Neural cell (in vitro differentiated cells): Measurements from ENCODE around the gene KIF5C. TPM values are rescaled to one million over a fixed set of nuclear protein-coding genes. Genes with fewer than 3 reads are reported as not detected.

Source experiments
- H2AFZ ChIP-seq: fragments of 200-600, 300-800 bp; sonication (generic), shearing (Covaris generic); 2 replicates; pipeline ENCODE4 v1.6.0; 2014; ENCODE audit warnings: low read depth, mild to moderate bottlenecking, antibody characterized with exemption, low read length, moderate library complexity
- H3F3A ChIP-seq: fragments of 200-600 bp; shearing (Covaris generic); 2 replicates; pipeline ENCODE4 v1.6.1; 2016; ENCODE audit warnings: mild to moderate bottlenecking, moderate library complexity, mixed read lengths, antibody characterized with exemption, low read length; ENCODE audit not compliant: insufficient read depth, poor library complexity, severe bottlenecking
- H3K27ac ChIP-seq: fragments of 200-600, 300-800 bp; sonication (generic), shearing (Covaris generic); 2 replicates; pipeline ENCODE4 v1.5.1; 2014; ENCODE audit warnings: mild to moderate bottlenecking, low read length, moderate library complexity
- H3K27me3 ChIP-seq: fragments of 300-800, 200-600 bp; sonication (generic), shearing (Covaris generic); 2 replicates; pipeline ENCODE4 v1.6.0; 2014; ENCODE audit warnings: mild to moderate bottlenecking, low read depth, low read length, moderate library complexity; ENCODE audit not compliant: insufficient read depth
- H3K36me3 ChIP-seq: fragments of 300-800, 200-600 bp; sonication (generic), shearing (Covaris generic); 2 replicates; pipeline ENCODE4 v1.5.1; 2014; ENCODE audit warnings: mild to moderate bottlenecking, antibody characterized with exemption, low read length, moderate library complexity; ENCODE audit not compliant: insufficient read depth
- H3K4me2 ChIP-seq: fragments of 300-800, 200-600 bp; sonication (generic), shearing (Covaris generic); 2 replicates; pipeline ENCODE4 v1.6.0; 2014; ENCODE audit warnings: mild to moderate bottlenecking, low read length
- H3K4me3 ChIP-seq: fragments of 300-800, 200-600 bp; sonication (generic), shearing (Covaris generic); 2 replicates; pipeline ENCODE4 v1.5.1; 2014; ENCODE audit warnings: mild to moderate bottlenecking, low read length, moderate library complexity
- H3K79me2 ChIP-seq: fragments of 200-600 bp; shearing (Covaris generic); replicated peaks from 2 replicates; pipeline ENCODE4 v1.6.0; 2014; ENCODE audit warnings: mild to moderate bottlenecking, low read length, moderate library complexity; ENCODE audit not compliant: insufficient read depth
- H3K9ac ChIP-seq: fragments of 300-800, 200-600 bp; sonication (generic), shearing (Covaris generic); 2 replicates; pipeline ENCODE4 v1.6.1; 2016; ENCODE audit warnings: mild to moderate bottlenecking, low read length, mixed read lengths
- H3K9me2 ChIP-seq: fragments of 200-600 bp; shearing (Covaris generic); 2 replicates; pipeline ENCODE4 v1.6.1; 2016; ENCODE audit warnings: mild to moderate bottlenecking, low read length, mixed read lengths; ENCODE audit not compliant: insufficient read depth
- H3K9me3 ChIP-seq: fragments of 200-600, 300-800 bp; sonication (generic), shearing (Covaris generic); 2 replicates; pipeline ENCODE4 v1.6.1; 2016; ENCODE audit warnings: mild to moderate bottlenecking, mixed run types, low read length, moderate library complexity, mixed read lengths
- H4K20me1 ChIP-seq: fragments of 200-600 bp; shearing (Covaris generic); 2 replicates; pipeline ENCODE4 v1.6.1; 2016; ENCODE audit warnings: mild to moderate bottlenecking, mixed run types; ENCODE audit not compliant: insufficient read depth
- EP300 ChIP-seq: fragments of 450-650 bp; conservative IDR thresholded peaks from 2 replicates; pipeline ENCODE4 v1.6.1; 2014; ENCODE audit warnings: antibody characterized with exemption, mild to moderate bottlenecking, moderate library complexity; ENCODE audit not compliant: poor library complexity, severe bottlenecking
- EZH2 ChIP-seq: fragments of 200-600, 300-800 bp; shearing (Covaris generic), sonication (generic); IDR thresholded peaks from 2 replicates; pipeline ENCODE4 v1.6.1; 2014; ENCODE audit warnings: antibody characterized with exemption, low read length, borderline replicate concordance, mild to moderate bottlenecking; ENCODE audit not compliant: insufficient read depth, poor library complexity, severe bottlenecking
- MXI1 ChIP-seq: fragments of 450-650 bp; conservative IDR thresholded peaks from 2 replicates; pipeline ENCODE4 v1.6.1; 2014; ENCODE audit warnings: antibody characterized with exemption, mild to moderate bottlenecking; ENCODE audit not compliant: poor library complexity, severe bottlenecking
- POLR2AphosphoS5 ChIP-seq: IDR thresholded peaks from 2 replicates; pipeline ENCODE4 v1.6.1; 2012
- RAD21 ChIP-seq: fragments of 450-650 bp; conservative IDR thresholded peaks from 2 replicates; pipeline ENCODE4 v1.6.1; 2014; ENCODE audit warnings: antibody characterized with exemption, mild to moderate bottlenecking, moderate library complexity
- SMC3 ChIP-seq: fragments of 450-650 bp; conservative IDR thresholded peaks from 2 replicates; pipeline ENCODE4 v1.6.1; 2014; ENCODE audit warnings: antibody characterized with exemption, mild to moderate bottlenecking, moderate library complexity; ENCODE audit not compliant: poor library complexity
- TAF1 ChIP-seq: IDR thresholded peaks from 2 replicates; pipeline ENCODE4 v1.6.1; 2012; ENCODE audit warnings: low read depth
- polyA plus RNA-seq: library from polyadenylated mRNA; depleted of rRNA; stranded (reverse); fragments of >200 nt; gene quantifications from 2 replicates; pipeline ENCODE4 v1.2.3, GENCODE V29; 2014
- TF ChIP-seq, protein P1 (sequence below): IDR thresholded peaks from 2 replicates; pipeline ENCODE4 v1.6.1; 2012; ENCODE audit warnings: borderline replicate concordance
- TF ChIP-seq, protein P2 (sequence below): fragments of 450-650 bp; IDR thresholded peaks from 2 replicates; pipeline ENCODE4 v1.5.1; 2014; ENCODE audit warnings: antibody characterized with exemption, mild to moderate bottlenecking, moderate library complexity; ENCODE audit not compliant: poor library complexity, severe bottlenecking

Gene KIF5C
- polyA plus RNA-seq, 1 donor from 2014 or later: 527 TPM

DNA sequence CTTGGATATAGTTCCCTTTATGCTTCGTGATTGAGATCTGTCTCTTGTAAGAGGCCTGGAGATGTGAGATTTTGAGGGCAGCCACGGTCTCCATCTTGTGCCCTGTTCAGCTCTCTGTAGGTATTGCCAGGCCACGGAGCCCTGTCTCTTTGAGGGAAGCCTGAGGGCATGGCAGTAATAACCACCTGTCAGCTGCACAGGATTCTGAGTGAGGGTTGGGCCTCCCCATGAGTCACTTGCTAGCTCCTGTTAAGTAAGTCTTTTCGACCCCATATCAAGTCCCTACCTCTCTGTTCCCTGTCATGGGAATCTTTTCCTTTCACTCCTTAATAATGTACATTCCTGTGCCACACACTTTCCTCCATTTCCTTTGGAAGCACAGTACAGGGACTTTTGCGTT lies 183.9 kb downstream of the KIF5C start:
- Histone ChIP-seq H4K20me1 (no peaks in the 10 kb centered on the region), H3K4me2 (no peak overlapping the region), H3K9me3 (no peaks in the 10 kb centered on the region), H3K79me2 (no peaks in the 10 kb centered on the region), H3K27me3 (no peaks in the 10 kb centered on the region), H2AFZ (no peak overlapping the region), H3K4me3 (no peak overlapping the region), H3F3A (no peaks in the 10 kb centered on the region), H3K27ac (no peak overlapping the region), H3K36me3 (no peaks in the 10 kb centered on the region), H3K9ac (no peak overlapping the region), H3K9me2 (no peaks in the 10 kb centered on the region)
- no peak for TF ChIP-seq SMC3
- no peak for TF ChIP-seq TAF1
- TF ChIP-seq POLR2AphosphoS5: no peak

DNA sequence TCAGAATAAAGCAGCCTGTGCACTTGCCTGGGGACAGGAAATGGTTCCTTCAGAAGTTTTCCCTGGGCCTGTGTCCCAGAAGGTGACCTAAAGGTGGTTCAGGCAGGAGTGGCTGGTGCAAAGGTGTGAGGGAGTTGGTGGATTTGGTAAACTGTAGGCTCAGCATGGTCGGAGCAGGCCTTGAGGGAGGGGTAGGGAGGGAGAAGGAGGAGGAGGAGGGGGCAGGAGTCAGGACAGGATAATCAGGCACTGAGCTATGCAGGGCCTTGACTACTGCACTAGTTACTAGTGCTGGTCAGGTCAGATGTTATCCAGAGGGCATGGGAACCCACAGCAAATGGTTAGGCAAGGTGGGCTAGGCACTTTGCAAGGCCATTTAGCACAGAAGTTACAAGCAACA lies 184.8 kb downstream of the KIF5C start:
- H3K27ac ChIP-seq: no peak overlapping the region
- no peaks in the 10 kb centered on the region for H3K79me2 ChIP-seq
- H3K27me3 ChIP-seq: no peaks in the 10 kb centered on the region
- H4K20me1 ChIP-seq: no peaks in the 10 kb centered on the region
- no peak overlapping the region for H3K9ac ChIP-seq
- H2AFZ ChIP-seq: no peak overlapping the region
- H3K36me3 ChIP-seq: no peaks in the 10 kb centered on the region
- no peaks in the 10 kb centered on the region for H3F3A ChIP-seq
- no peak overlapping the region for H3K4me2 ChIP-seq
- no peak overlapping the region for H3K4me3 ChIP-seq
- TF ChIP-seq SMC3: no peak
- TF ChIP-seq POLR2AphosphoS5: no peak
- TF ChIP-seq RAD21: no peak
- TF ChIP-seq, protein P1, sequence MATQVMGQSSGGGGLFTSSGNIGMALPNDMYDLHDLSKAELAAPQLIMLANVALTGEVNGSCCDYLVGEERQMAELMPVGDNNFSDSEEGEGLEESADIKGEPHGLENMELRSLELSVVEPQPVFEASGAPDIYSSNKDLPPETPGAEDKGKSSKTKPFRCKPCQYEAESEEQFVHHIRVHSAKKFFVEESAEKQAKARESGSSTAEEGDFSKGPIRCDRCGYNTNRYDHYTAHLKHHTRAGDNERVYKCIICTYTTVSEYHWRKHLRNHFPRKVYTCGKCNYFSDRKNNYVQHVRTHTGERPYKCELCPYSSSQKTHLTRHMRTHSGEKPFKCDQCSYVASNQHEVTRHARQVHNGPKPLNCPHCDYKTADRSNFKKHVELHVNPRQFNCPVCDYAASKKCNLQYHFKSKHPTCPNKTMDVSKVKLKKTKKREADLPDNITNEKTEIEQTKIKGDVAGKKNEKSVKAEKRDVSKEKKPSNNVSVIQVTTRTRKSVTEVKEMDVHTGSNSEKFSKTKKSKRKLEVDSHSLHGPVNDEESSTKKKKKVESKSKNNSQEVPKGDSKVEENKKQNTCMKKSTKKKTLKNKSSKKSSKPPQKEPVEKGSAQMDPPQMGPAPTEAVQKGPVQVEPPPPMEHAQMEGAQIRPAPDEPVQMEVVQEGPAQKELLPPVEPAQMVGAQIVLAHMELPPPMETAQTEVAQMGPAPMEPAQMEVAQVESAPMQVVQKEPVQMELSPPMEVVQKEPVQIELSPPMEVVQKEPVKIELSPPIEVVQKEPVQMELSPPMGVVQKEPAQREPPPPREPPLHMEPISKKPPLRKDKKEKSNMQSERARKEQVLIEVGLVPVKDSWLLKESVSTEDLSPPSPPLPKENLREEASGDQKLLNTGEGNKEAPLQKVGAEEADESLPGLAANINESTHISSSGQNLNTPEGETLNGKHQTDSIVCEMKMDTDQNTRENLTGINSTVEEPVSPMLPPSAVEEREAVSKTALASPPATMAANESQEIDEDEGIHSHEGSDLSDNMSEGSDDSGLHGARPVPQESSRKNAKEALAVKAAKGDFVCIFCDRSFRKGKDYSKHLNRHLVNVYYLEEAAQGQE: no peak
- no peak for TF ChIP-seq MXI1
- H3K9me2 ChIP-seq: no peaks in the 10 kb centered on the region
- H3K9me3 ChIP-seq: no peaks in the 10 kb centered on the region

DNA sequence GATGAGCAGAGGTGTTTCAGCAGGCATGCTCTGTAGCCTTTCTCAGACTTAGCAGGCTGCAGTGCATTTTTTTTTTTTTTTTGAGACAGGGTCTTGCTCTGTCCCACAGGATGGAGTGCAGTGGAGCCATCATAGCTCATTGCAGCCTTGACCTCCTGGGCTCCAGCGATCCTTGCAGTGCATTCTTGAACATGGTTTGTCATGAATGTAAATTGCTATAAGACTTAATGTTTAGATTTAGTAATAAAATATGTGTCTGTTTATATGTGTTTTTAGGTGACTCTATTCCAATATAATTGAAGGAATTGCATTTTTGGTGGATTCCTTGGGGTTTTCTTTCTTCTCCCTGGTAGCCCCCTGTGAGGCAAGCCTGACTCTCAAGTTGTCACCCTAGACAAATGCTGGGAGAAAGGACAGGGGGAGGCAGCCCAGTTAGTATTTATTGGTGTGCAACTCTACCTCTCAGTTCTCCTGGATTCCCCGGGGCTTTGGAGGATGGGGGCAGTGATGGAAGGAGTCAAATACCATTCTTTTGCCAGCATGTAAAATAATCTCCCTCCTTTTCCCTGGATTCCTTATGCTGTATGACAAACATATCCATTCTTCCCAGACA lies 186.2 kb downstream of the KIF5C start:
- Histone ChIP-seq H2AFZ (no peak overlapping the region), H3F3A (no peaks in the 10 kb centered on the region), H3K9me2 (no peaks in the 10 kb centered on the region), H3K9me3 (no peaks in the 10 kb centered on the region), H4K20me1 (no peaks in the 10 kb centered on the region), H3K4me3 (no peak overlapping the region), H3K36me3 (no peaks in the 10 kb centered on the region), H3K27ac (no peak overlapping the region), H3K79me2 (no peaks in the 10 kb centered on the region), H3K27me3 (no peaks in the 10 kb centered on the region), H3K4me2 (no peak overlapping the region), H3K9ac (no peak overlapping the region)
- TF ChIP-seq, protein P2, sequence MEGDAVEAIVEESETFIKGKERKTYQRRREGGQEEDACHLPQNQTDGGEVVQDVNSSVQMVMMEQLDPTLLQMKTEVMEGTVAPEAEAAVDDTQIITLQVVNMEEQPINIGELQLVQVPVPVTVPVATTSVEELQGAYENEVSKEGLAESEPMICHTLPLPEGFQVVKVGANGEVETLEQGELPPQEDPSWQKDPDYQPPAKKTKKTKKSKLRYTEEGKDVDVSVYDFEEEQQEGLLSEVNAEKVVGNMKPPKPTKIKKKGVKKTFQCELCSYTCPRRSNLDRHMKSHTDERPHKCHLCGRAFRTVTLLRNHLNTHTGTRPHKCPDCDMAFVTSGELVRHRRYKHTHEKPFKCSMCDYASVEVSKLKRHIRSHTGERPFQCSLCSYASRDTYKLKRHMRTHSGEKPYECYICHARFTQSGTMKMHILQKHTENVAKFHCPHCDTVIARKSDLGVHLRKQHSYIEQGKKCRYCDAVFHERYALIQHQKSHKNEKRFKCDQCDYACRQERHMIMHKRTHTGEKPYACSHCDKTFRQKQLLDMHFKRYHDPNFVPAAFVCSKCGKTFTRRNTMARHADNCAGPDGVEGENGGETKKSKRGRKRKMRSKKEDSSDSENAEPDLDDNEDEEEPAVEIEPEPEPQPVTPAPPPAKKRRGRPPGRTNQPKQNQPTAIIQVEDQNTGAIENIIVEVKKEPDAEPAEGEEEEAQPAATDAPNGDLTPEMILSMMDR: no peak
- TF ChIP-seq POLR2AphosphoS5 (no peak), EP300 (no peak), MXI1 (no peak), TAF1 (no peak), EZH2 (no peak), RAD21 (no peak), SMC3 (no peak)
- TF ChIP-seq, protein P1: no peak
